Hematopoietic multipotent progenitor cell treated with erythropoietin and hydrocortisone succinate and interleukin-3 and kit ligand, for 4 days (in vitro differentiated cells): ENCODE data around the gene PRSS3.
"Not testable (repeated sequence)": the region's sequence is repeated elsewhere in the genome, so short reads cannot be mapped to it uniquely, and the experiment has no call there.

ENCODE experiments used
- DNase-seq: peaks from one replicate; pipeline ENCODE4 v3.0.0-alpha.2; 2015

PRSS3 gene

DNA sequence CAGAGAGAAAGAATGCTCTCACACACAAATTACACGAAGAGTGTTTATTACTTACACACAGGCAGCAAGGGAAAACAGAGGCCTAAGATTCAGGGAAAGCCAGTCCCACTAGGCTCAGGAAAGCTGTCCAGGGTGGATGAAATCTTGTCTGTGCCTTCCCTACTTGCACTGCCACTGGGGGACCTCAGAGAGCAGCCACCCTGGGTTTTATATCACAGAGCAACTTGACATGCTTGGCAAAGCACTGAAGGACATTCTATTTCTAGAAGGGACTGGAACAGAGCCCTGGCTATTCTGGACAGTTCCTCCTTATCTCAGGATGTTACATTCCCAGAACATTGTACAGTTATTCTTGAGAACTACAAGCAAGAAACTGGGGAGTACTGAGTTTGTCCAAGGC, 7.5 kb upstream of the PRSS3 start:
- DNase-seq = no peak

DNA sequence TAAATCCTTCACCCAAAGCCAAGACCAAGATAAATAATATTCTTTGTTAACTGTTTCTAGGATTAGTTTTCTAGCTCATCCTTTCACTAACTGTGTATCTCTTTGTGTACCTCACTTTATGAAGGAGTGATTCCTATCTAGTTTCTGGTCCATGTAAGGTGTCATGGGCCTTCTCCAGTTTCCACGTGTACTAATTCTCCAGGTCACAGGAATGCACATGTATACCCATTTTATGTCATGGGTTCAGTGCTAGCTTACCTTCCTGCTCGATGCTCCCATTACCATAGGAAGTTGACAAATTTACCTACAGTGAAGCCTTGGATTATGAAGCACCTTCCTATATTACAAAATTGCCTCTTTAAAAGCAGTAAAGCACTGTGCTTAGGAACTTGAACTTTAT, 5.9 kb upstream of the PRSS3 start:
- DNase-seq = not testable (repeated sequence)

DNA sequence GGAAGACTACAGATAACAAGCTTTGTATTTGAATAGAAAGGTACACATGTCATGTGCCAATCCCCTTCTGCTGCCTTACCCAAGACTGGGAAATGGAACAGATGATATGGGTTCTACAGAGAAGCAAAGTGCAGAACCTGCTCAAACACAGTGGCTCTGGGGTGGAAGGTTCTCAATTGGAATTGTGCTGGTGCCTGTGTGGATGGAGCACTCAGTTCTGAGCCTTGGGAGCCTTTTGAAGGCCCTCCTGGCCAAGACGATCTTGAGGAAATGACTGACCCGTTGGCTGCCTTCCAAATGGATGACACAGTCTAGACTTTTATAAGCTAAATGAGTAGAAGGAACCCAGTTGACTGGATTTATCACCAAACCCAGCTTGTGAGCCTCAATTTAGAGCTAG, 4.2 kb upstream of the PRSS3 start:
- peak; percentile 46 for DNase-seq

DNA sequence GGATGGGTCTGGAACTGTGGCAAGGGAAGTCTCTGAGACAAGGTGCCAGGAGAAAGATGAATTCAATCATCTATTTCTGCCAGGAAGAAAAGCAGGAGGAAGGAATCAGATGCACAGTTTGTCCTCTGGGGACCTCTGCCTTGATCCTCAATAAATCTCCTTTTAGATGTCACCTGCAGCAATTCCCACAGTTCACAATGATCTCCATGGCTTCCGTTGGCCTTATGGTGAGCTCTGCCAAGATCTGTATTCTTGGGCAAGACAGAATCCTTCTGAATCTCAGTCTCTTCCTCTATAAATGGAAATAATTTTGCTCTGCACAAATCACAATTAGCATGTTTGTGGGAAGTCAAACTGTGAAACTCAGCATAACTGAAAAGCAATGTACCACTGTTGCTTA, 1.9 kb upstream of the PRSS3 start:
- DNase-seq = not testable (repeated sequence)

DNA sequence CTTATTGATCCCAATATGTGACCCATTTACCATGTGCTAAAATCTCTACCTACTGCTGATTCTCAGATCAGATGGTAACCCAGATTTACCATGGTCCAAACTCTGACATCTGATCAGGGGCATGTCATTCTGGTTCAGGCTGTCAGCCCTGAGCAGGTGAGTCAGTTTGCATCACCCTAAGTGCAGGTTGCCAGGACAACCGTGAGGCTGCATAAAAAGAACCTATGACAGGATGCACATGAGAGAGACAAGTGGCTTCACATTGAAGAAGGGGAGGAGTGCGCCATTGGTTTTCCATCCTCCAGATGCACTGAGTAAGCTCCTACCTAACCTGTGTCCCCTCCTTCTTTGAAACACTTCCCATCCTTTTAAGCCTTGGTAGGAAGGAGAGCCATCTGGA, 801 bp upstream of the PRSS3 start:
- no peak for DNase-seq

DNA sequence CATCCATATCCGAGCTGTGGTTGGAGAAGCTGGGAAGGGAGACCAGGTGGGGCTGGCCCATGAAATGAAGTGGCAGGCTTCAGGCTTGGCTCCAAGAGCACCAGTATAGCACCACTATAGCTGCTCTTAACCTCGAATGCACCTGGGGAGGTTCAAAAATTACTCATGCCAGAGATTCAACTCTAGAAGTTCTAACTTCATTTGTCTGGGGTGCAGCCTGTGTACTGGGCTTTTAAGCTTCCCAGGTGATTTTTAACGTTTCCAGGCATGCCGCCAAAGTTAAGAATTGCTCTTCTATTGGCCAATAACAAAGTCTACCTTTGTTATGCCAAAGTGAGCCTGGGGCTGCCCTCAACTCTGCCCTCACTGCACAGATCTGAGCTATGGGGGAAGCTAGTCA, 458 bp downstream of the PRSS3 start:
- no peak for DNase-seq

DNA sequence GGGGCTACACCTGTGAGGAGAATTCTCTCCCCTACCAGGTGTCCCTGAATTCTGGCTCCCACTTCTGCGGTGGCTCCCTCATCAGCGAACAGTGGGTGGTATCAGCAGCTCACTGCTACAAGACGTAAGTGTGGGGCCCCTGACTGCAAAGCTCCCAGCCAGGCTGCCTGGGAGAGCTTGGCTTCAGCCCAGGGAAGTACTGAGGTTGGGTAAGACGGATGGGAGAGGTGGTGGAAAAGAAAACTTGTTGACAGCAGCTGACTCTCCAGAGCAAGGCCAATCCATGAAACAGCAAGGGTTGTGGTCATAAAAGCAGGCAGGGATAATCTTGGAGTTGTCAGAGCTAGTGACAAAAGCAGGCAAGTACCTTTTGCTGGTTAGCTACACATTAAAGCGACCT, 1.3 kb downstream of the PRSS3 start:
- DNase-seq = not testable (repeated sequence)

DNA sequence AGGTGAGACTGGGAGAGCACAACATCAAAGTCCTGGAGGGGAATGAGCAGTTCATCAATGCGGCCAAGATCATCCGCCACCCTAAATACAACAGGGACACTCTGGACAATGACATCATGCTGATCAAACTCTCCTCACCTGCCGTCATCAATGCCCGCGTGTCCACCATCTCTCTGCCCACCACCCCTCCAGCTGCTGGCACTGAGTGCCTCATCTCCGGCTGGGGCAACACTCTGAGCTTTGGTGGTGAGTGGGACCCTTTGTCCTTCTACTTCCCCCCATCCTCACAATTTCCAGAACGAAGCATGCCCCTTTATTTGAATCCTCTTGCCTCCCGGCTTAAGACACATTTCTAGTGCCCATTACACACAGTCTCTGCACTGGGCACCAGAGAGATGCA, 2.5 kb downstream of the PRSS3 start:
- no peak for DNase-seq

DNA sequence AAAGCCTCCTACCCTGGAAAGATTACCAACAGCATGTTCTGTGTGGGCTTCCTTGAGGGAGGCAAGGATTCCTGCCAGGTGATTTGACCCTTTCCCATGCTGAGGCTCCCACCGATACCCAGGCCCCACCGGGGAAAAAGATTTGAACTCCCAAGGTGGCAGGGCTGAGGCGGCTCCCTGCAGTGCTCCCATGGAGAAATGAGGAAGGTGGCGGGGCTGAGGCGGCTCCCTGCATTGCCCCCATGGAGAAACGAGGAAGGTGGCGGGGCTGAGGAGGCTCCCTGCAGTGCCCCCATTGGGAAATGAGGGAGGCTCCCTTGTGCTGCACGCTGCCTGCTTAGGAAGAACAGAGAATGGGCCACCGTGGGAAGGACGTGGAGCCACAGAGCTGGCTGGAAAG, 3.2 kb downstream of the PRSS3 start:
- no peak for DNase-seq

DNA sequence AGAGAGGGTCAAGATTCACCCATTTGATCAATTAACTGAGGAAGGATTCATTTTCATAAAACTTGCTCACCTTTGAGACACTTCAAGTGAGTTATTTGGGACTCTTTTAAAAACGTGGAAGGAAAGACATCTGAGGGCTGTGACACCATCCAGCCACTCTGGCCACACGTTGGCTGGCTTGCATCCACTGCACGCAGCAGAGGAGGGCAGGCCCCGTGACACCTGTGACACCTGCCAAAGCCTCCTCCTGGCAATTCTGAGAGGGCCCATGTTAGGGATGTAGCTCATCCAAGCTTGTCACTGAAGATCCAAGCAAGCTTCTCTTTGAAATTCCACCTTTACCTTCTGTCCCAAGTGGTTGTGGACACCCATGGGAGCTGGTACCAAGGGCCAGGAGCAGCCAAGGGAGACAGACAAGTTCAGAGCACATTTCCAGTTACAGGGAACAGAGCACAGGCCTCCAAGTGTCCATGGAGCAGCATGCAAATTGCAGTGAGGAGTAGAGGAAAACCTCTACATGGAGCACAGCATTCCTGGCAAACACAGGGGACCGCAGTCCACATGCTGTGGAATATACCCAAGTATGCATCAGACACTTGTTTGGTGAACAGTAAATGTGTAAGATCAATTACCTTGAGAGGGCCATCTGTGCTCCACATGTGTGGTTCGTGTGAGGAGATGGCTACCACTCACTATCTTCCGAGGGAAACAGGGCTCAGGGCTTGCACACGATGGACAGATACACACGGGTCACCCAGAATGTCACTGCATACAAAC, 4.8 kb downstream of the PRSS3 start:
- no peak for DNase-seq

DNA sequence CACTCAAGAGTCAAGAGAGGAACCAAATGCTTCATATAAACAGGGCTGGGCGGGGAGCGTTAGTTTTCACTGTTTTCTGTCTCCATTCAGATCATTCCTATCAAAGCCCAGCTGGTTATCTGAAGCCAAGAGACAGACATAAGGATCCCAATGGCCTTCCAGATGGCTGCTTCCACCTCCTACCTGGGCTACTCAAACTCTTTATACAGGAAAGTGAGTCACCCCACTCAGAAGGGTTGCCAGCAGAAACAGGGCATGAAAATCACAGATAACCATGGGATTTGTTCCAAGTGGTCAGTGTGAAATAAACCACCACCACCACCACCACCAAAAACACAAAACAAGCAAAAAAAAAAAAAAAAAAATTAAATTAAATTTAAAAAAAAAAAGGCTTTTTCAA, 5.5 kb downstream of the PRSS3 start:
- DNase-seq = no peak

DNA sequence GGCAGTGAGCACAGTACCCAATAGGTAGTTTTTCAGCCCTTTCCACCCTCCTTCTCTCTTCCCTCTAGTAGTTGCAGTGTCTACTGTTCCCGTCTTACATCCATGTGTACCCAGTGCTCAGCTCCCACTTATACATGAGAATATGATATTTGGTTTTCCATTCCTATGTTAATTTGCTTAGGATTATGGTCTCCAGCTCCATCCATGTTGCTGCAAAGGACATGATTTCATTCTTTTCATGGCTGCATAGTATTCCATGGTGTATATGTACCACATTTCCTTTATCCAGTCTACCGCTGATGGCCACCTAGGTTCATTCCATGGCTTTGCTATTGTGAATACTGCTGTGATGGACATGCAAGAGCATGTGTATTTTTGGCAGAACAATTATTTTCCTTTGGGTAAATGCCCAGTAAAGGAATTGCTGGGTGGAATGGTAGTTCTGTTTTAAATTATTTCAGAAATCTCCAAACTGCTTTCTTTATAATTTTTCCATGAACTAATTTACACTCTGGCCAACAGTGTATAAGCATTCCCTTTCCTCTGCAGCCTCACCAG, 6.7 kb downstream of the PRSS3 start:
- not testable (repeated sequence) for DNase-seq

DNA sequence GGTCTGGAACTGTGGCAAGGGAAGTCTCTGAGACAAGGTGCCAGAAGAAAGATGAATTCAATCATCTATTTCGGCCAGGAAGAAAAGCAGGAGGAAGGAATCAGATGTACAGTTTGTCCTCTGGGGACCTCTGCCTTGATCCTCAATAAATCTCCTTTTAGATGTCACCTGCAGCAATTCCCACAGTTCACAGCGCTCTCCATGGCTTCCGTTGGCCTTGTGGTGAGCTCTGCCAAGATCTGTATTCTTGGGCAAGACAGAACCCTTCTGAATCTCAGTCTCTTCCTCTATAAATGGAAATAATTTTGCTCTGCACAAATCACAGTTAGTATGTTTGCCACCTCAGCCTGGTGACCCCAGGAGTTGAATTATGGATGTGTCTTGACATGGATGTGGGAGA, 8.8 kb downstream of the PRSS3 start:
- not testable (repeated sequence) for DNase-seq

DNA sequence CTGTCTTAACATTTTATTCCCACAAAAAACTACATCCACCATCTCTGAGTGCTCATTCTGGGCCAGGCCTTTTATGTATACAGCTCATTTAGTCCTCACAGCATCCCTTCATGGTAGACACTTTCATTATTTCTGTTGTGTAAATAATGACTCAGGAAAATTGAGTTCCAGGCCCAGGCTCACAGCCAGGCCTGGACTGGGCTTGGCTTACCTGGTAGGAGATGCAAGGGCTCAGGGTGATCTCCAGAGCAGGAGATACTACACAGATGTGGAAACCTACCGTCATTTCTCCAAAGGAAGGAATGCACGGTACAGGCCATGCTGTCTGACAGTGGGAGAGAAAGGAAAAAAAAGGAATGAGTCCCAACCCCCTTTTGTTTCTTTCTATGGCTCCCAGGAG, 11.8 kb downstream of the PRSS3 start:
- DNase-seq = not testable (repeated sequence)

DNA sequence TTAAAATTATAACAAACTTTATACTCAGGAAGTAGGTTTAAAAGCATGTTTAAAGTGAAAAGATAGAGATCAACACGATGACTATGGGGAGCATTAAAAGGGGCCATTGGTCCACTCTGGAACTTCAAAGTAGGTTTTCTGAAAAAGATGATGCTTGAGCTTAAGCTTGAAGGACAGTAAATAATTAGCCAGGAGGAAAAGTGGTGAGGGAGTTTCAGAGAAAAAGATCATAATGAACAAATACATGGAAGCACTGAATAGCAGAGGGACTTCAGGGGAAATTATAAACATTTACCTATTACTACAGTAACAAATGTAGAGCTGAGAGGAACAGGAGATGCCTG, 13.6 kb downstream of the PRSS3 start:
- DNase-seq = not testable (repeated sequence)

DNA sequence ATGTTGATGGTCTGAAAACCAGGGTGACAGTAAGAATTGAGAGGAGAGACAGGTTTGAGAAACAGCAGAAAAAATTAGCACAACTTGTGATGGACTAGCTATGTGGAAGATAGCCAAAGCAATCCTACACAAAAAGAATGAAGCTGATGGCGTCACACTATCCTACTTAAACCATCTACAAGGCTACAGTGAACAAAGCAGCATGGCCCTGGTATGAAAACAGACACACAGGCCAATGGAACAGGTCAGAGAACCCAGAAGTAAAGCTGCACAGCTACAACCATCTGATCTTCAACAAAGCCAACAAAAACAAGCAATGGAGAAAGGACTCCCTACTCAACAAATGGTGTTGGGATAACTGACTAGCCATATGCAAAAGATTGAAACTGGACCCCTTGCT, 14.1 kb downstream of the PRSS3 start:
- DNase-seq = no peak

DNA sequence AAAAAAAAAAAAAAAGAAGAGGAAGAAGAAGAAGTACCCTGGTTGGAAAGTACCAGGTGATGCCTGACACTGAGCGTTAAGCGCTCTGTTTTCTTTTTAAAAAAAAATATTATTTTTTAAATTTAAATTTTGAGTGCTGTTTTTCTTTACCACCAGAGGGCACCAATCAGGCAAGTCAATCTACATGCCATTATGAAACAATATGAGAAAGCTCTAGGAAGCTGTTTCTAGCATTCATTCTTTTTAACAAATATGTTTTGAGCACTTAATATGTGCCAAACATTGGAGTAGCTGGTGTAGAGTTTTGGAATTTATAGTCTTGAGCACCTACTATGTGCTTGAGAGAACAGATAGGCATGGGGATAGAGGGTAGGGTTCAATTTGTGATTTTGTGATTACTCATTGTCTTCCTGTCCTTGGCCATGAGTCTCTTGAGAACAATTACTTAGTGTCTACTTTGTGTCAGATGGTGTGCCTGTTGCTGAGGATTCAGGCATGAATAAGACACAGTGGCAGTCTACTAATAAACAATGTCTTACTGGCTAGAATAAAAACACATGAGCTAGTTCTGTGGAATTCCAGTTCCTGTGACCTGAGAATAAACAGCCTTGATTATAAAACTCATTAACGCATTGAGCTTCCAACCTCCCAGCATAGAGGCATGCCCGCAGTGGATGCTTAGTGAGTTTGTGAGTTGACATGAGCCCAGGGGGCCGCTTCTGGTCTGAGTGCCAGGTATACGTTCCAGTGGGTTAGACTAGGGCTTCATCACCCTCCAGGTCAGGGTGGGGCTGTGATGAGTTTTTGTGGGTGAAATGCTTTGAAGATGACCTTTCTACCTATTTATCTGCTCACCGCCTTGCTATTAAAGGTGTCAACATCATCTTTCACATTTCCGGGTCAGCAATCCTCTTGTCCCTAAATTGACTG, 18.6 kb downstream of the PRSS3 start:
- DNase-seq = peak; percentile 85

DNA sequence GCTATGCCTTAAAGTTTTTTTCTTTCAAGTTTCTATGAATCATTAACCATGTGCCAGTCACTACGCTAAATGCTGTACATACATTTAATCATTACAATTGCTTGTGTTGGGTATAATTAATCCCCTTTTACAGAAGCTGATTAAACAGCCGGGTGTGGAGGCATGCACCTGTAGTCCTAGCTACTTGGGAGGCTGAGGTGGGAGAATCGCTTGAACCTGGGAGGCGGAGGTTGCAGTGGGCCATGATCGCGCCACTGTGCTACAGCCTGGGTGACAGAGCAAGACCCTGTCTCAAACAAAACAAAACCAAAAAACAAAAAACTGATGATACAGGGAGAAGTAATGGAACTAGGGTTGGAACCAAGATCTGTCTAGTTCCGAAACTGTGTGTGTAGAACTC, 20.4 kb downstream of the PRSS3 start:
- no peak for DNase-seq

DNA sequence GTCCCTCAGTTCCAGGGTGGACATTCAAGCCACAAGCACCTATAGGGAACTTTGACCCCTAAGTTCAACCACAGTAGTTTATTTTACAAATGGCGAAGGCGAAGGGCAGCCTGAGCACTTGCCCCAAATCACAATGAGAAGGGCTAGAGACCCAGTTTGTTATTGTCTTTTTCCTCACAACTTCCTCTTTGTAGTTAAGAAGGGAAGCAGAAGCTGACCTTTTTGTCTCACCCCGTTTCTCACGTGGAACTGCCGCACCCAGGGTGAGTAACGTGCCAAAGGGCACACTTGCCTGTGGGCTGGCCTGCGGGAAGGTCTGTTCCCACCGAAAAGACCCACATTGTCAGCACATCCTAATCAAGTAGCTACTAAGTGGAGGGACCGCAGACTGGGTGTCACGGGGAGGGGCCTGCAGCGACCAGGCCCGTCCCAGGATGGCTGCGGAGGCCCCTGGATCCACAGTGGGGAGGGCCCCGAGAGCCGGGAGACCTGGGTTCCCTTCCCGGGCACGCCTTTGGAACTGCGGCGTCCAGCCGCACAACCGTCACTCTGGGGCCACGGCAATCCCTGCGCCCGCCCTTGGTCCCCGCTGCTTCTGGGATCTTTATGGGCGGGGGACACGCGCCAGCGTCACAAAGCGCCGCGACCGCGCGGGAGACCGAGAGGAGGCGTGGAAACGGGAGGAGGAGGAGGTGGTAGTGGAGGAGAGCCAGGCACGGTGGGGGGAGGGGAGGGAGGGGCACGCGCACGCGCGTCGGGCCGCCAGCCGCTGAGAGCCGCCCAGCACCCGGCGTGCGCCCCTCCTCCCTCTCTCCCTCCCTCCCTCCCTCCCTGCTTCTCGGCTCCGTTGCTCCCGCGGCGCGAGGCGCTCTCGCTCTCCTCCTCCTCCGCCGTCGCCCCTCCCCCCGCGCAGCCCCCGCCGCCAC, 21.2 kb downstream of the PRSS3 start, which contains the start of gene UBE2R2:
Gene UBE2R2 (plus strand): TSS at position 834 of the 926 bp plus-strand sequence. CDS start 598 bp downstream, outside the sequence.
- DNase-seq = peak; percentile 98

DNA sequence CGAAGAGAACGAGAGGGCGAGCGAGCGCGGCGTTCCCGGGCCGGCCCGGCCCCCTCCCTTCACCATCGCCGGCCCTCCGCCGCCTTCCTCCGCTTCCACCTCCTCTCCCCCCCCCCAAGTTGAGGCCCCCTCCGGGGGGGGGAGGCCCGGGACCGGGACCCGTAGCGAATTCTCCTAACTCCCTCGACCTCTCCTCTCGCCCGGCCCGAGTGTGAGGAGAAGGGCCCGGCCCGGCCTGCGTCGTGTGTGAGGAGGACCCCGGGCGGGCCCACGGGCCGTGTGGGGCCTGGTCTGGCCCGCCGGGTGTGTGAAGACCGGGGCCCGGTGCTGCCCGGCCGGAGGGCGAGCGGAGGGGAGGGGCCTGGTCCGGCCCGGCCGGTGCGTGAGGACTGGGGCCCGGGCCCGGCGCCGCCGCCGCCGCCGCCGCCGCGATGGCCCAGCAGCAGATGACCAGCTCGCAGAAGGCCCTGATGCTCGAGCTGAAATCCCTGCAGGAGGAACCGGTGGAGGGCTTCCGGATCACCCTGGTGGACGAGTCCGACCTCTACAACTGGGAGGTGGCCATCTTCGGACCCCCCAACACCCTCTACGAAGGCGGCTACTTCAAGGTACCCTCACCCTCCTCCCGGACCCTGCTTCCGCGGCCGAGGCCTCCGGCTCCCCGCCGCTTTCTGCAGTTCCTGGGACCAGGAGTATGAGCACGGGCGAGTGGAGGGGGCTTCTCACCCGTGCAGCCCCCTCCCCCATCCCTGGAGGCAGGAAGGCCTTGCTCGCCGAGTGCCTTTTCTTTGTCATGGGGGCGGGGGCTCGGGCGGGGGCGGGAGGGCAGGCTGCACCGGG, 22.2 kb downstream of the PRSS3 start:
- DNase-seq = peak; percentile 84

DNA sequence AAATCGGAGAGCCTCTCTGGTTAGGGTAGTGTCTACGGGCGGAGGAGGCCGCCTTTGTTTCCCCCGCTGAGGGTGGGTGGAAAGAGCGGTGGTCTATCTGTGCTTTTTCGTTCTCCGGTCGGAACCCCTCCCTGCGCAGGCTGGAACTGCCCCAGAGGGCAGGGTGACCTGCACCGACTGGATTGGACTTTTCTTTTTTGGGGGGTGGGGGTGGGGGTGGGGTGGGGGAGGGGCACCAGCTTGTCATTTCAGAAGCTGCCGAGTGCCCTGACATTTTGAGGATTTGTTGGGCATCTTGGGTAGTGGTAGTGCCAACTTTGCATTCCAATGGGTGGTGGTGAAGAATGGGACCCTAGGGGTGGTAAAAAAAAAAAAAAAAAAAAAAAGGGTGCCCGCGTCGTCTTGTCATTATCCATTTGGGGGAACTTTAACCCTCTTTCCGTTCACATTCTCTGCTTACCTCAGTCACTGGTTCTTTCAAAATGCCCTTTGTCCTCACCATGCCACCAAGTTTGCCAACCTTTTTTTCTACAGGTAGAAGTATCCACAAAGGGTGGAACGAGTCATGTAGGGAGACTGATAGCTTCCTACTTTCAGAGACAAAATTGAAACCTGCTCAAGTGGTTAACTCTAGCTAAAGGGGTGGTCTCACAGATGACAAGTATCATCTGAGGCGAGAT, 22.9 kb downstream of the PRSS3 start:
- DNase-seq = peak; percentile 41
